NB4 (cell line): ENCODE results near the gene TRIP4.

Experiments
- DNase-seq: peaks from one replicate; pipeline ENCODE4 v3.0.0; 2010; ENCODE audit warnings: low read depth
- H3K4me3 ChIP-seq: one replicate; pipeline ENCODE4 v1.5.1; 2011; ENCODE audit warnings: mild to moderate bottlenecking, low read depth, low read length, moderate library complexity
- MYC ChIP-seq: IDR thresholded peaks from 2 replicates; pipeline ENCODE4 v1.6.1; 2011; ENCODE audit warnings: low read depth, low read length
- POLR2A ChIP-seq: IDR thresholded peaks from 2 replicates; pipeline ENCODE4 v1.6.1; 2011; ENCODE audit warnings: mild to moderate bottlenecking; ENCODE audit not compliant: insufficient read length; ENCODE audit errors: extremely low read depth
- TF ChIP-seq, protein P1 (sequence below): IDR thresholded peaks from 2 replicates; pipeline ENCODE4 v1.6.1; 2011; ENCODE audit warnings: low read depth, low read length
- TF ChIP-seq, protein P2 (sequence below): IDR thresholded peaks from one replicate; pipeline ENCODE4 v1.5.1; 2012; ENCODE audit warnings: low read depth, low read length

The TRIP4 gene

DNA sequence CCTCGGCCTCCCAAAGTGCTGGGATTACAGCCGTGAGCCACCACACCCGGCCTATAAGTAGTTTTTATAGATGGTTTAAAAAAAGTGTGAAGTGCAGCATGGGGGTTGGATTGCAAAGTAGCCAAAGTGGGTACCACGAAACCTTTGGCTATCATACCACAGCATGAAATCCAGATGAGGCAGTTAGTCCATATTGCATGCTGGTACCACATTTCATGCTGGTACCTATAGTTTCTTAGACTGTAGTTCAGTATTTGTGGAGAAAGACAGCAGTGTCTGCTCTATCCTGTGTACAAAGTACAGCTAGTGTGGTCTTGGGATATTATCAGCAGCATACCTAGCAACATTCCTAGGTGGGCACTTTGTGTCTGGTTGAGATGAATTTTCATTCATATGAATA, 84.5 kb downstream of the TRIP4 start:
- H3K4me3 ChIP-seq, result no peak overlapping the region
- DNase-seq, result no peak
- TF ChIP-seq, protein P1, sequence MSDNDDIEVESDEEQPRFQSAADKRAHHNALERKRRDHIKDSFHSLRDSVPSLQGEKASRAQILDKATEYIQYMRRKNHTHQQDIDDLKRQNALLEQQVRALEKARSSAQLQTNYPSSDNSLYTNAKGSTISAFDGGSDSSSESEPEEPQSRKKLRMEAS, result no peak
- TF ChIP-seq, protein P2, sequence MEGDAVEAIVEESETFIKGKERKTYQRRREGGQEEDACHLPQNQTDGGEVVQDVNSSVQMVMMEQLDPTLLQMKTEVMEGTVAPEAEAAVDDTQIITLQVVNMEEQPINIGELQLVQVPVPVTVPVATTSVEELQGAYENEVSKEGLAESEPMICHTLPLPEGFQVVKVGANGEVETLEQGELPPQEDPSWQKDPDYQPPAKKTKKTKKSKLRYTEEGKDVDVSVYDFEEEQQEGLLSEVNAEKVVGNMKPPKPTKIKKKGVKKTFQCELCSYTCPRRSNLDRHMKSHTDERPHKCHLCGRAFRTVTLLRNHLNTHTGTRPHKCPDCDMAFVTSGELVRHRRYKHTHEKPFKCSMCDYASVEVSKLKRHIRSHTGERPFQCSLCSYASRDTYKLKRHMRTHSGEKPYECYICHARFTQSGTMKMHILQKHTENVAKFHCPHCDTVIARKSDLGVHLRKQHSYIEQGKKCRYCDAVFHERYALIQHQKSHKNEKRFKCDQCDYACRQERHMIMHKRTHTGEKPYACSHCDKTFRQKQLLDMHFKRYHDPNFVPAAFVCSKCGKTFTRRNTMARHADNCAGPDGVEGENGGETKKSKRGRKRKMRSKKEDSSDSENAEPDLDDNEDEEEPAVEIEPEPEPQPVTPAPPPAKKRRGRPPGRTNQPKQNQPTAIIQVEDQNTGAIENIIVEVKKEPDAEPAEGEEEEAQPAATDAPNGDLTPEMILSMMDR, result no peak
- TF ChIP-seq MYC, result no peak
- no peak for TF ChIP-seq POLR2A

DNA sequence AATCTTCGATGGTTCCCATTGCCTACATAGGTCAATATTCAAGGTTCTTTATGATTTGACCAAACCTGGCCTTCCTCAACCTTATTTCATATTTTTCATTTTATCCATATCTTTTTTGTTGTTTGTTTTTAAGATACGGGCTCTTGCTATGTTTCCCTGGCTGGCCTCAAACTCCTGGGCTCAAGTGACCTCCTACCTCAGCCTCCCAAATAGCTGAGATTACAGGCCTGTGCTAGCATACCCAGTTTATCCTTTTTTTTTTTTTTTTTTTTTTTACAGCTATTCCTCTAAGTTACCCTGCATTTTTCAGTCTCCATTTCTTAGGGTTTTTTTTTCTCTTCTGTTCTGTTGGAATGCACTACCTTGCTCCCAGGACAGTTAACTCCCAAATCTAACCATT, 87.2 kb downstream of the TRIP4 start:
- TF ChIP-seq, protein P2, result no peak
- TF ChIP-seq MYC (no peak), POLR2A (no peak)
- TF ChIP-seq, protein P1, result no peak
- DNase-seq, result no peak
- H3K4me3 ChIP-seq, result no peak overlapping the region

DNA sequence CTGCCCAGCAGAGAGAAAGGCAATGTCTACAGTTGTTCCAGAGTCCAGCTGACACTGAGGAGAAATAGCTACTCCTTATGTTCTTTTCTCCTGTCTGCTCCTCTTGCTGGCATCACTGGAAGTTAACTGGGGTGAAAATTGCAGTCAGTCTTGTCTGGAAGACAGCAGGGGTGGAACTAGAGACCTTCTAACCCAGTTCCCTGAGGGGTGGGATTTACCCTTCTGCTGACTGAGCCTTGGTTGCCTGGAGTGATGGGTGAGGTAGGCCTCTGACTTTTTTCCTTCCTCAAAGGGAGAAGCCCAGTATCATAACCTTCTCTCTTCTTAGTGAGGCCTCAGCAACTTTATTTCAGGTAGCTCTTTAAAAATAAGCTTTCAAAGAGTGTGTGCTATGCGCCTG, 88.9 kb downstream of the TRIP4 start:
- no peak for DNase-seq
- H3K4me3 ChIP-seq, result no peak overlapping the region
- TF ChIP-seq, protein P1, result no peak
- TF ChIP-seq, protein P2, result no peak
- TF ChIP-seq POLR2A (no peak), MYC (no peak)

DNA sequence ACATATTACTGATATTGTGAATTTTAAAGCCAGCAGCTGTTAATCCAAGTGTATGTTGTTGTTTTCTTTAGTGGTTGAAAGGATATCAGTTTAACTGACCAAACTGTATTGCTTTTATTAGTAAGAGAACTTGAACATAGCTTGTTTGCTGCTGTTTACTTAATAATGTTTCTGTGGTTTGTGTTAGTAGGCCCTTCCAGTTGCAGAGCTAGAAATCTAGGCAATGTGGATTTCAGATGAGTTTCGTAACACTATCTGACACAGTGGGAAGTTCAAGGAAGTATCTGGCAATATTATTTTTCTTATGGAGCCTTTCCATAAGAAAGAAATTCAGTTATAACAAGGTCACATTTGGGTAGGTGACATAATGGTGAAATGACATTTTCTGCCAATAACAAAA, 91.2 kb downstream of the TRIP4 start:
- no peak overlapping the region for H3K4me3 ChIP-seq
- DNase-seq, result no peak
- TF ChIP-seq, protein P1, result no peak

DNA sequence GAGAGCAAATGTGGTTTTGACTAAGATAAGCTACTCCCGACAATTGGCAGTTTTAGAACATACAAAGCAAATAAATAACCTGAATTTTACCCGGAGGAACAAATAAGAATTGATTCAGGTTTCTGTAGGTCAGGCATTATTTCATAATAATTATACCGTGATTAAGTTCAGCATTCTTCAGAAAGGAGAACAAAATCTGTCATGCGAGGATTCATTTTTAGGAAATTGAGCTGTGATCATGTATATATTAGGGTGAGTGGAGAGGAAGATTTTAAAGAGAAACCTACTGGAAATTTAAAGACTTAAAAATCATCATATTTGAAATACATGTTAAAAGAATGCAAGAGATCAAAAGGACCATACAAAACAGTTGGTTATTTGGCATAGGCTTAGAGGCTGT, 93.3 kb downstream of the TRIP4 start:
- TF ChIP-seq, protein P2, result no peak
- TF ChIP-seq POLR2A (no peak), MYC (no peak)
- TF ChIP-seq, protein P1, result no peak

DNA sequence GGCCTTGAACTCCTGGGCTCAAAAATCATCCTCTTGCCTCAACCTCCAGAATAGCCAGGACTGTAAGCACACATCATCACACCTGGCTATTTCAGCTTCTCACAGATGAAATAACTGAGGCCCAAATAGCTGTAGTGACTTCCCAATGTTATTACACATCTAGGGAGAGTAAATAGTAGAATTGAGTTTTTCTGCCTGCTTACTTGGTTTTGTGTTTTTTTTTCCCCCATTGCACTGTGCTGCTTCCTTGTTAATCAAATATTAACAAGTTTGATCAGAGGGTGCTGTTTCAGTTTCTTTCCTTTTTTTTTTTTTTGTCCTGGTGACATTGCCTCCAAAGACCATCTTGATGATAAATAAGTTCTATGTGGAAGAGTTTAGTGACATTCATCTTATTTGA, 96.1 kb downstream of the TRIP4 start:
- no peak overlapping the region for H3K4me3 ChIP-seq
- DNase-seq, result no peak
- no peak for TF ChIP-seq POLR2A
- TF ChIP-seq, protein P2, result no peak
- TF ChIP-seq, protein P1, result no peak
- TF ChIP-seq MYC, result no peak

More for the DNA sequence above, 93.3 kb downstream of the TRIP4 start:
- H3K4me3 ChIP-seq, result no peak overlapping the region
- no peak for DNase-seq
